Fibroblast of pulmonary artery (primary cell): Measurements from ENCODE around the gene SULT4A1.

Experiments
- DNase-seq: peaks from one replicate; pipeline ENCODE4 v3.0.0-alpha.2; 2010; ENCODE audit warnings: low read depth
- H3K4me3 ChIP-seq: replicated peaks from 2 replicates; pipeline ENCODE4 v1.5.1; 2011; ENCODE audit warnings: low read depth, mild to moderate bottlenecking, control low read depth, low read length, moderate library complexity
- TF ChIP-seq, protein P1 (sequence below): IDR thresholded peaks from 2 replicates; pipeline ENCODE4 v1.5.1; 2011; ENCODE audit warnings: mild to moderate bottlenecking, control low read depth, low read length, inconsistent platforms; ENCODE audit errors: missing control alignments

Gene SULT4A1

DNA sequence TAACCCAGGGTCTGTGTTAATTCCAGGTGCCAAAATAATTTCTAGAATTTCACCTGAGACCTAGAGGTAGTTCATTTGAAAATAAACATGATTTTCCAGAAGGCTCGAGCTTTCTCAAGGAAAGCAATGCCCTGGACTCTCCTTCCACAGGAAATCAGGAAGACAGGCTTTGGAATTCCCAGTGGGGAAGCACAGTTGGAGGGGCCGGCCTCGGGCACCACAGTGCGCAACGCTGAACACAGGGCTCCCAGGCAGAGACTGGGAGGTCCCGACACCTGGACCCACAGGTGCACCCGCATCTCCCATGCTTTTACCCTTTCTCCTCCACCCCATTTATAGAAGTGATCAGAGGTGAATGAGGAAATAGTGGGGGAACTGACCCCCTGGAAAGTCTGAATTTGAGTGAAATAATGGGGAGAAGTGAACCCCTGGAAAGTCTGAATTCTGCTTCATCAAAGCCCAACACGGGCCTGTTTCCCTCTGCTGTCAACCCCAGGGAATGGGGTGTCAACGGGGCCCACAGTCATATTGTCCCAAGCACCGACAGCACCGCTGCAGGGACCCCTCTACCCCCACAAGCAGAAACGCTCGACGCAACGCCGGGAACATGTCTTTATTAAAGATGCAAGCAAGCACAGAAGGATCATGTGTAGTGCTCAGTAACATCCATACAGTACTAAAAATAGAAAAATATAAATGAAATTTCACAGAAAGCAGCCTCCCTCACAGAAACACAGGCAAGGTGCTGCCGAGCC, 38.2 kb downstream of the SULT4A1 start:
- no peak for DNase-seq
- TF ChIP-seq, protein P1, sequence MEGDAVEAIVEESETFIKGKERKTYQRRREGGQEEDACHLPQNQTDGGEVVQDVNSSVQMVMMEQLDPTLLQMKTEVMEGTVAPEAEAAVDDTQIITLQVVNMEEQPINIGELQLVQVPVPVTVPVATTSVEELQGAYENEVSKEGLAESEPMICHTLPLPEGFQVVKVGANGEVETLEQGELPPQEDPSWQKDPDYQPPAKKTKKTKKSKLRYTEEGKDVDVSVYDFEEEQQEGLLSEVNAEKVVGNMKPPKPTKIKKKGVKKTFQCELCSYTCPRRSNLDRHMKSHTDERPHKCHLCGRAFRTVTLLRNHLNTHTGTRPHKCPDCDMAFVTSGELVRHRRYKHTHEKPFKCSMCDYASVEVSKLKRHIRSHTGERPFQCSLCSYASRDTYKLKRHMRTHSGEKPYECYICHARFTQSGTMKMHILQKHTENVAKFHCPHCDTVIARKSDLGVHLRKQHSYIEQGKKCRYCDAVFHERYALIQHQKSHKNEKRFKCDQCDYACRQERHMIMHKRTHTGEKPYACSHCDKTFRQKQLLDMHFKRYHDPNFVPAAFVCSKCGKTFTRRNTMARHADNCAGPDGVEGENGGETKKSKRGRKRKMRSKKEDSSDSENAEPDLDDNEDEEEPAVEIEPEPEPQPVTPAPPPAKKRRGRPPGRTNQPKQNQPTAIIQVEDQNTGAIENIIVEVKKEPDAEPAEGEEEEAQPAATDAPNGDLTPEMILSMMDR, result no peak
- no peak overlapping the region for H3K4me3 ChIP-seq

DNA sequence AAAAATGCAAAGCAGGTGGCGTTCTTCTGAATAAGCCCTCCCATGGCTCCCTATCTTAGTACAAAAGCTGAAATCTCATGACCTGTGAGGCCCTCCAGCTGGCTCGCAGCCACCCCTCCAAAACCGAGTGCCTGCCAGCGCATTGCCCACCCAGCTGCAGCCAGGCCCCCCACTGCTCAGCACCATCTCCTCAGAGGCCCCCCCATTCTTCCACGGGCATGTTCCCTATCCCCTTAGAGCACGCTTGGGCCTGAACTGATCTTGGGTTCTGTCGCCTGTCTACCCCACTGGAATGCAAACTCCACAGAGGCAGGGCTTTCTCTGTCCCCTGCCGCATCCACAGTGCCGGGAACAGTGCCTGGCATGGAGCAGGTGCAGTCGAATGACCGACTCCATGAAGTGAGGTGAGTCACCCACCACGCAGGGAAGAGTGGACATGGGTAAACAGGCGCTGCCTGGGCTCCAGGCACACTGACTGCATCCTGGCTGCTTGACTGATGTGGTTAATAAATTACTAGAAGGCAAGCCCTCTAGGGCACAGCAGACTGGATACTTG, 38.9 kb downstream of the SULT4A1 start:
- TF ChIP-seq, protein P1, result no peak
- H3K4me3 ChIP-seq, result no peak overlapping the region
- no peak for DNase-seq

DNA sequence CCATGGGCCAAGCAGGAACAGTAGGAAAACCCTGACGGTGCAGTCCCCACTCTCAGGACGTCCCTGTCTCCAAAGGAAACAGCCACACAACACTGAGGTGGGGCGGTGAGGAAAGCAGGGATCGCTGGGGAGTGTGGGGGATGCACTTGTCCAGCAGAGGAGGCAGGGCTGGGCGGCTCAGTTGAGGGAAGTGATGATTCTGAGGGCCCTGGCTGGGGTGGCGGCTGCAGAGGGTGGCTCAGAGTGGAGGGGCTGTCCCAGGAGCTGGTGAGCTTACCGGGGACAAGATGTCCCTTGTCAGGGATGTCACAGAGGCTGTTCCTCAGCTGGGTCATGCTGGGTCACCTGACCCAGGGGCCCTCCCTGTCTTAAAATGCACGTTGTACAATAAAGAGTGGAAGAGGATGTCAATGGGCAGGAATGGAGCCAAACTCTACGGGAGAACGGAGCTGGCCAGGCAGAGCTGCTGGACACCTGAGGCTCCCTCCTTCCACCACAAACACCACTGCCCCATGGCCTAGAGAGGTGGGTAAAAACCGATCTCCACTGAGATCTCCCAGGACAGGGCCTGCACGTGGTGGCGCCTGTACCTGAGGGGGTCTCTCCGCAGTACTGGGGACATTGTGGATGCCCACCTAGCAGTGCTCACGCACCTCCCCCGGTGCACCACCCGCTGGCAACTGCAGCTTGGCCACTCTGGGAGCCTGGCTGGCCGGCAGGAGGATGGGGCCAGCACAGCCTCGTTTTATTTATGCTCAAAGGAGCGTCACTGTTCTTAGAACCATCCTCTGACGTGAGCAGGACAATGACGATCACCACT, 40.5 kb downstream of the SULT4A1 start:
- H3K4me3 ChIP-seq, result no peak overlapping the region
- DNase-seq, result no peak
- TF ChIP-seq, protein P1, result no peak

DNA sequence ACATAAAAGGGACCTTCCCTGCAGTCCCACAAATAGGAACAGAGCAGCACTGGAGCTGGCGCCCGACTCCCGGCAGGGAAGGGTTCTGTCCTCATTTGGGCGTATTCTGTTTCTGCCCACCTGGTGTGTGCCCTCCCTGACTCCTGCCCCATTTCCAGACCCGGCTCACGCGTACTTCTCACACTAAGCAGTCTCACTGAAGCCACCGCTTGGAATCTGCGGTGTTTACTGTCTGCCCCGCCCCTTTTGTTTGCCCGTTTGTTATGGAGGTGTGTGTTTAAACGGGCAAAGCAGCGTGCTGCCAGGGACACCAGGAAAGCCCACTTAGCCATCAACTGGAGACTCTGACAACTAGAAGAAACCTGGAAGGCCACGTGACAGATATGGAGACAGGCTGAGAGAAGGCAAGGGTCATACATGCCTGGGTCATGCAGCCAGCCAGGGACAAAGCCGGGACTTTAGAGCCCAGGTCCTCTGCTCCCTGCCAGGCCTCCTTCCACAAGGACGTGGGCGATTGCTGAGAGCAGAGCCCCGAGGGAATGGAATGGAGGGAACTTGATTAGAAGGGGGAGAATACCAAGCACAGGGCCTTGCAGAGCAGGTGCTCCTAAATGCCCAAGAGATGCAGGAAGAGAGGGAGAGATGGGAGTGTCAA, 41.5 kb downstream of the SULT4A1 start:
- no peak for DNase-seq
- H3K4me3 ChIP-seq, result no peak overlapping the region
- TF ChIP-seq, protein P1, result no peak

DNA sequence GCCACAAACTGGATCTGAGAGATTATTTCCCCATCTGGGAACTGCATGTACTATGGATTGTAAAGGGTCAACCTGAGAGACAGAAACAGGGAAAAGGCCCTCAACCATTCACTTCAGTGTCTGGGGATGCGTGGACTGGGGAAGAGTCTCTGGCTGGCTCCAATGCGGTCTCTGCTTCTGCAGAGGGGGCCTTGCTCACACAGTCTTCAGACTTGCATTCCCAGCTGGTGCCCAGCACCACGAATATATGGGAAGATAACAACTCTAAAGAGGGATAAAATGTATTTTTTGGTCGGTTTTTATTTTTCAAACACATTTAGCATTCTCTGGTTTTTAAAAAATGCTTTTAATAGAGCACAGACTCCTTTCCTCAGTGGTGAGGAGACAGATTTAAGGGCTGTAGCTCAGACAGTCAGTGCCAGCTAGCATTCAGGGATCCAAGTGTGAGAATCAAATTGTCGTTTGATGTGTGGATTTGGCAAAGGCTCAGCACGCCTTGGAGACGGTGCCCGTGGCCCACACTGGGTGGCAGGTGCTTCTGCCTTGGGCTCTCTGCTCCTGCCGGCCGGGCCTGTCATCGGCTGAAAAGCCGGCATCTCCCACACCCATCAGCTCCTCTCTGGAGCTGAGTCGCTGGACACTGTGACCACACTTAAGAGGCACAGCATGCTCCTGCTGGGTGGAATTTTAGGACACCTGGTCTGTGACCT, 42.2 kb downstream of the SULT4A1 start:
- no peak overlapping the region for H3K4me3 ChIP-seq
- TF ChIP-seq, protein P1, result no peak
- DNase-seq, result no peak

DNA sequence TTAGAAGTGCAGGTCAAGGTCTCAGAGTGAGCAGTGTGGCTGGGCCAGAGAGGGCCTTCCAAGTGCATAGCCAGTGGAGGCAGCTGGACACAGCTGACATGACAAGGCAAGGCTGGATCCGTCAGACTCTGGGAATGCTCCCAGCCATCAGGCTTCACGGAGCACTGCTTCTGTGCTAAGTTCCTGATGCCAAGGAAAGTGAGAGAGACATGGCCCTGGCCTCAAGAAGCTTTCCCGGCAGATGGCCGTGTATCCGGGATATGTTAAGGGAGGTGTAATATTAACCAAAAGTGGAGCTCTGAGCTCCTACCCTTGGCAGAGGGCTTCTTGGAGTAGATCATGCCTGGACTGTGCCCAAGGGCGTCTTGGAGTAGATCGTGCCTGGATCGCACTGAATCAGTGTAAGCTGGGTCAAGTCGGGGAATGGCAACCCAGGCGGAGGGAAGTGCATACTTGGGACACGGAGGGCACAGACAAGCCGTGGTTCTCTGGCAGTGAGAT, 42.8 kb downstream of the SULT4A1 start:
- DNase-seq, result no peak
- no peak overlapping the region for H3K4me3 ChIP-seq
- TF ChIP-seq, protein P1, result no peak
